Right cardiac atrium (tissue), 5 donors: ENCODE data around the gene AP5B1. TPM values are rescaled to one million over a fixed set of nuclear protein-coding genes. Genes with fewer than 3 reads are reported as not detected.

Experiments used
- polyA plus RNA-seq: library from polyadenylated mRNA; stranded (reverse); fragments of 200-250 nt; gene quantifications from one replicate; pipeline ENCODE4 v1.2.3, GENCODE V29; 2013
- total RNA-seq, 4 donors: library from RNA; stranded (reverse); fragmentation: NEBNext Ultra II Directional; extraction: Animal tissue kit (Norgen Biotek cat#: 25700); gene quantifications; one replicate each; pipeline ENCODE4 v1.2.1, GENCODE V29; 2021
- donor health status: healthy with polysubstance abuse.
- donor health status: DM: no; HTN: yes; CAD: no.
- donor health status: DM: no; HTN: no; CAD: no.
- donor health status: DM: no; HTN: yes; CAD: no; lungs with severe emphysema.
- donor health status: DM: yes; HTN: yes; CAD: no.

Gene AP5B1
- total and polyA plus RNA-seq, 5 donors, result 6.6 to 14.1 (median 9.0) TPM

Other genes starting within 250 kb of the AP5B1 start
- gene LTBP3, start 222.6 kb downstream of the AP5B1 start, total RNA-seq, result 100 to 1,000 TPM; 128 to 161 (median 140) TPM
- 60.2 TPM for gene LTBP3, start 222.6 kb downstream of the AP5B1 start, polyA plus RNA-seq
- gene ZNRD2, start 210.5 kb downstream of the AP5B1 start, total RNA-seq, result 10 to 100 TPM; 32.6 to 35.3 (median 34.9) TPM
- 56.8 TPM for gene ZNRD2, start 210.5 kb downstream of the AP5B1 start, polyA plus RNA-seq
- 10 to 100 TPM; 40.5 to 46.6 (median 45.9) TPM for gene FAM89B, start 208.4 kb downstream of the AP5B1 start, total RNA-seq
- gene FAM89B, start 208.4 kb downstream of the AP5B1 start, polyA plus RNA-seq, result 43.0 TPM
- 10 to 100 TPM; 43.9 to 80.2 (median 48.2) TPM for gene EHBP1L1, start 204.9 kb downstream of the AP5B1 start, total RNA-seq
- 35.7 TPM for gene EHBP1L1, start 204.9 kb downstream of the AP5B1 start, polyA plus RNA-seq
- gene KCNK7, start 185.2 kb downstream of the AP5B1 start, total RNA-seq, result under 1 TPM; 0.28 to 0.88 (median 0.55) TPM
- 0.18 TPM for gene KCNK7, start 185.2 kb downstream of the AP5B1 start, polyA plus RNA-seq
- gene MAP3K11, start 166.8 kb downstream of the AP5B1 start, total RNA-seq, result 10 to 100 TPM; 35.0 to 41.2 (median 38.1) TPM
- gene MAP3K11, start 166.8 kb downstream of the AP5B1 start, polyA plus RNA-seq, result 30.8 TPM
- 10 to 100 TPM; 13.4 to 17.2 (median 14.8) TPM for gene PCNX3, start 165.2 kb downstream of the AP5B1 start, total RNA-seq
- gene PCNX3, start 165.2 kb downstream of the AP5B1 start, polyA plus RNA-seq, result 10.2 TPM
- 10 to 100 TPM; 22.4 to 27.4 (median 26.2) TPM for gene SIPA1, start 142.9 kb downstream of the AP5B1 start, total RNA-seq
- 19.3 TPM for gene SIPA1, start 142.9 kb downstream of the AP5B1 start, polyA plus RNA-seq
- 10 to 100 TPM; 40.1 to 54.6 (median 40.9) TPM for gene RELA, start 118.1 kb downstream of the AP5B1 start, total RNA-seq
- 30.6 TPM for gene RELA, start 118.1 kb downstream of the AP5B1 start, polyA plus RNA-seq
- 10 to 100 TPM; 49.0 to 57.2 (median 54.0) TPM for gene KAT5, start 68.7 kb downstream of the AP5B1 start, total RNA-seq
- 49.1 TPM for gene KAT5, start 68.7 kb downstream of the AP5B1 start, polyA plus RNA-seq
- 10 to 100 TPM; 68.1 to 94.4 (median 76.4) TPM for gene RNASEH2C, start 60.2 kb downstream of the AP5B1 start, total RNA-seq
- 158 TPM for gene RNASEH2C, start 60.2 kb downstream of the AP5B1 start, polyA plus RNA-seq
- not detected for gene OVOL1, start 6.1 kb upstream of the AP5B1 start, total RNA-seq
- gene OVOL1, start 6.1 kb upstream of the AP5B1 start, polyA plus RNA-seq, result not detected
- gene SNX32, start 53.0 kb upstream of the AP5B1 start, total RNA-seq, result under 1 TPM in 3 of 4 donors, not detected in 1; 0.20 to 0.88 (median 0.48) TPM
- gene SNX32, start 53.0 kb upstream of the AP5B1 start, polyA plus RNA-seq, result 0.20 TPM
- gene CFL1, start 77.2 kb upstream of the AP5B1 start, total RNA-seq, result 100 to 1,000 TPM; 285 to 470 (median 377) TPM
- gene CFL1, start 77.2 kb upstream of the AP5B1 start, polyA plus RNA-seq, result 389 TPM
- gene MUS81, start 79.5 kb upstream of the AP5B1 start, total RNA-seq, result 10 to 100 TPM; 33.3 to 39.5 (median 35.8) TPM
- gene MUS81, start 79.5 kb upstream of the AP5B1 start, polyA plus RNA-seq, result 44.7 TPM
- 100 to 1,000 TPM; 139 to 164 (median 142) TPM for gene EFEMP2, start 91.8 kb upstream of the AP5B1 start, total RNA-seq
- gene EFEMP2, start 91.8 kb upstream of the AP5B1 start, polyA plus RNA-seq, result 128 TPM
- gene CTSW, start 98.9 kb upstream of the AP5B1 start, total RNA-seq, result 1 to 10 TPM in 1 of 4 donors, under 1 TPM in 3; 0.45 to 1.7 (median 0.64) TPM
- 0.79 TPM for gene CTSW, start 98.9 kb upstream of the AP5B1 start, polyA plus RNA-seq
- gene FIBP, start 107.5 kb upstream of the AP5B1 start, total RNA-seq, result 10 to 100 TPM; 39.7 to 46.6 (median 42.8) TPM
- 37.8 TPM for gene FIBP, start 107.5 kb upstream of the AP5B1 start, polyA plus RNA-seq
- 10 to 100 TPM; 50.8 to 61.3 (median 57.4) TPM for gene CCDC85B, start 109.7 kb upstream of the AP5B1 start, total RNA-seq
- 80.3 TPM for gene CCDC85B, start 109.7 kb upstream of the AP5B1 start, polyA plus RNA-seq
- 1 to 10 TPM in 1 of 4 donors, under 1 TPM in 3; 0.57 to 5.5 (median 0.83) TPM for gene FOSL1, start 119.4 kb upstream of the AP5B1 start, total RNA-seq
- gene FOSL1, start 119.4 kb upstream of the AP5B1 start, polyA plus RNA-seq, result 2.6 TPM
- gene C11orf68, start 138.1 kb upstream of the AP5B1 start, total RNA-seq, result 10 to 100 TPM; 31.1 to 41.8 (median 38.7) TPM
- 39.8 TPM for gene C11orf68, start 138.1 kb upstream of the AP5B1 start, polyA plus RNA-seq
- 10 to 100 TPM; 82.9 to 90.2 (median 85.2) TPM for gene DRAP1, start 138.4 kb upstream of the AP5B1 start, total RNA-seq
- gene DRAP1, start 138.4 kb upstream of the AP5B1 start, polyA plus RNA-seq, result 130 TPM
- gene TSGA10IP, start 164.5 kb upstream of the AP5B1 start, total RNA-seq, result not detected
- gene TSGA10IP, start 164.5 kb upstream of the AP5B1 start, polyA plus RNA-seq, result not detected
- gene SART1, start 180.8 kb upstream of the AP5B1 start, total RNA-seq, result 10 to 100 TPM; 34.3 to 41.7 (median 36.9) TPM
- 41.3 TPM for gene SART1, start 180.8 kb upstream of the AP5B1 start, polyA plus RNA-seq
- 10 to 100 TPM; 19.3 to 22.2 (median 20.8) TPM for gene EIF1AD, start 221.2 kb upstream of the AP5B1 start, total RNA-seq
- gene EIF1AD, start 221.2 kb upstream of the AP5B1 start, polyA plus RNA-seq, result 18.5 TPM
- 100 to 1,000 TPM; 175 to 258 (median 218) TPM for gene BANF1, start 221.5 kb upstream of the AP5B1 start, total RNA-seq
- gene BANF1, start 221.5 kb upstream of the AP5B1 start, polyA plus RNA-seq, result 274 TPM
- 1 to 10 TPM; 1.2 to 3.6 (median 2.2) TPM for gene CST6, start 231.0 kb upstream of the AP5B1 start, total RNA-seq
- gene CST6, start 231.0 kb upstream of the AP5B1 start, polyA plus RNA-seq, result 2.1 TPM
- gene CATSPER1, start 245.5 kb upstream of the AP5B1 start, total RNA-seq, result not detected
- not detected for gene CATSPER1, start 245.5 kb upstream of the AP5B1 start, polyA plus RNA-seq